Esophagus muscularis mucosa (tissue), 4 donors: ENCODE data around the gene ADORA1. TPM values are rescaled to one million over a fixed set of nuclear protein-coding genes. Genes with fewer than 3 reads are reported as not detected.

Experiments used
- DNase-seq: peaks from one replicate; pipeline ENCODE4 v3.0.0-alpha.2; 2017; ENCODE audit errors: extremely low spot score
- H3K27ac ChIP-seq, 4 donors: fragments of 200-600 bp; sonication (generic); replicated peaks in 1 of 4; 1 replicate in 3 of 4; 2 replicates in 1 of 4; pipeline ENCODE4 v1.5.1; 2016 to 2019; ENCODE audit warnings: mild to moderate bottlenecking in 1 of 4
- H3K27me3 ChIP-seq, 4 donors: fragments of 200-600 bp; sonication (generic); one replicate each; pipeline versions ENCODE4 v1.5.1 to v1.6.0; 2016 to 2019
- H3K36me3 ChIP-seq, 4 donors: fragments of 200-600 bp; sonication (generic); one replicate each; pipeline ENCODE4 v1.5.1; 2016 to 2019
- H3K4me1 ChIP-seq, 4 donors: fragments of 200-600 bp; sonication (generic); one replicate each; pipeline ENCODE4 v1.5.1; 2016 to 2019
- H3K4me3 ChIP-seq, 4 donors: fragments of 200-600 bp; sonication (generic); 1 replicate in 2 of 4; 2 replicates in 2 of 4; pipeline ENCODE4 v1.5.1; 2016 to 2019; ENCODE audit warnings: mild to moderate bottlenecking in 4 of 4, moderate library complexity in 1 of 4
- H3K9me3 ChIP-seq, 4 donors: fragments of 200-600 bp; sonication (generic); 1 replicate in 3 of 4; 2 replicates in 1 of 4; pipeline ENCODE4 v1.5.1; 2016 to 2019
- CTCF ChIP-seq, 3 experiments: fragments of 200-600 bp in 2 of 3; fragments of 450-650 bp in 1 of 3; sonication (generic) in 2 of 3; IDR thresholded peaks; one replicate each; pipeline ENCODE4 v1.5.1; 2017 to 2019; ENCODE audit warnings: antibody characterized with exemption in 3 of 3, mild to moderate bottlenecking in 2 of 3, moderate library complexity in 1 of 3
- EP300 ChIP-seq: sonication (generic); formaldehyde crosslinking; IDR thresholded peaks from one replicate; pipeline ENCODE4 v1.6.1; 2017; ENCODE audit warnings: antibody characterized with exemption
- POLR2A ChIP-seq: fragments of 450-650 bp; IDR thresholded peaks from one replicate; pipeline ENCODE4 v1.6.1; 2017; ENCODE audit warnings: antibody characterized with exemption, moderate library complexity, mild to moderate bottlenecking, low read depth
- POLR2AphosphoS5 ChIP-seq, 2 donors: sonication (generic); formaldehyde crosslinking; IDR thresholded peaks; one replicate each; pipeline ENCODE4 v1.6.1; 2017; ENCODE audit warnings: antibody characterized with exemption in 2 of 2
- WGBS: methylation state at CpG from one replicate; pipeline ENCODE4 v1.1.5; 2018; 5-methylcytosine and 5-hydroxymethylcytosine counted together
- intact Hi-C: fragments of 100-400 bp; cut with DNase I; formaldehyde crosslinking; loops from one replicate; pipeline ENCODE4 v1.15.1; 2023
- total RNA-seq, 4 donors: library from RNA; depleted of rRNA; stranded (reverse); fragments of >200 nt; gene quantifications; one replicate each; pipeline versions ENCODE4 v1.1.0 to v1.2.1, GENCODE V29; 2016

The ADORA1 gene
- total RNA-seq, 4 donors from 2014 or later = 0.34 to 1.7 (median 0.80) TPM

- H3K9me3 ChIP-seq = no peaks in the 10 kb centered on the region
- intact Hi-C loops = no loop called here
- peaks cover 3 to 10% (median 8%) of the 10 kb centered on the region in 4 donors for H3K4me1 ChIP-seq
- 84% methylated on average over 4 of the region's 4 CpGs for WGBS
- TF ChIP-seq EP300 (no peak), CTCF (IDR thresholded peaks at IDR 0.05) (no peak), POLR2AphosphoS5 (IDR thresholded peaks at IDR 0.05) (no peak), POLR2A (no peak)
- H3K27ac ChIP-seq = no peak overlapping the region
- H3K4me3 ChIP-seq = no peak overlapping the region
- peaks cover 0 to 23% (median 2%) of the 10 kb centered on the region in 4 donors for H3K27me3 ChIP-seq
- DNase-seq = peak; percentile 86
- no peaks in the 10 kb centered on the region for H3K36me3 ChIP-seq
Observed at GRCh38 chr1:203113308-203113707, 14.2 kb upstream of the ADORA1 start.

GRCh38 chr1:203114202-203114601 lies 13.3 kb upstream of the ADORA1 start:
- Histone ChIP-seq H3K27me3 (peaks cover 0 to 32% (median 11%) of the 10 kb centered on the region in 4 donors), H3K4me3 (no peak overlapping the region), H3K4me1 (peaks cover 3 to 10% (median 9%) of the 10 kb centered on the region in 4 donors), H3K9me3 (no peaks in the 10 kb centered on the region), H3K36me3 (no peaks in the 10 kb centered on the region), H3K27ac (no peak overlapping the region)
- peak; percentile 72 for DNase-seq
- WGBS = 80% methylated on average over 7 of the region's 7 CpGs
- intact Hi-C loops = no loop called here
- TF ChIP-seq EP300 = no peak

GRCh38 chr1:203116091-203116820 lies 11.3 kb upstream of the ADORA1 start:
- Histone ChIP-seq H3K9me3 (no peaks in the 10 kb centered on the region), H3K4me1 (peaks cover 3 to 10% (median 9%) of the 10 kb centered on the region in 4 donors), H3K4me3 (no peak overlapping the region), H3K36me3 (no peaks in the 10 kb centered on the region), H3K27ac (no peak overlapping the region), H3K27me3 (peaks cover 0 to 51% (median 21%) of the 10 kb centered on the region in 4 donors)
- 69% methylated on average over 7 of the region's 10 CpGs for WGBS
- DNase-seq = peak; percentile 72
- intact Hi-C loops = loop anchor here (2.0 to 5.0 kb wide), 2 partner anchors 56 to 99 kb away; no protein-coding TSS in a partner anchor
- TF ChIP-seq EP300 = no peak
- TF ChIP-seq POLR2A = no peak
- TF ChIP-seq CTCF (IDR thresholded peaks at IDR 0.05) = no peak
- TF ChIP-seq POLR2AphosphoS5 (IDR thresholded peaks at IDR 0.05) = no peak

- Histone ChIP-seq H3K36me3 (no peaks in the 10 kb centered on the region), H3K4me3 (no peak overlapping the region), H3K4me1 (peaks cover 3 to 10% (median 9%) of the 10 kb centered on the region in 4 donors), H3K27me3 (peaks cover 0 to 68% (median 21%) of the 10 kb centered on the region in 4 donors), H3K9me3 (no peaks in the 10 kb centered on the region), H3K27ac (no peak overlapping the region)
- peak; percentile 92 for DNase-seq
- TF ChIP-seq CTCF (IDR thresholded peaks at IDR 0.05) (peak; percentile 75 to 76 (median 76)), POLR2A (no peak)
- intact Hi-C loops = loop anchor here (2.0 to 5.0 kb wide), 2 partner anchors 54 to 97 kb away; no protein-coding TSS in a partner anchor
- WGBS = 25% methylated on average over 31 of the region's 35 CpGs
Observed at GRCh38 chr1:203117611-203118575, 9.6 kb upstream of the ADORA1 start.
